Activated B cell treated with CpG ODN at 0.5 μM for 24 hours (primary cell): ENCODE results near the gene ANKMY1. TPM values are rescaled to one million over a fixed set of nuclear protein-coding genes. Genes with fewer than 3 reads are reported as not detected.
A peak's percentile ranks its signal among the peaks of the same experiment; 100 is the strongest.

Experiments used
- ATAC-seq: fragments of 200-7000 bp; cut with Tn5 transposase; one replicate; pipeline ENCODE4 v1.10.0; 2021; ENCODE audit warnings: low read depth, mild to moderate bottlenecking, moderate library complexity
- CTCF ChIA-PET: fragments of 350-600 bp; sonication (Branson Sonifier 250); formaldehyde crosslinking; loops from one replicate; lab custom pipeline; 2021; ENCODE audit warnings: antibody characterized with exemption; lab: Charles Lee
- POLR2A ChIA-PET: fragments of 350-600 bp; sonication (Branson Sonifier 250); formaldehyde crosslinking; loops from one replicate; lab custom pipeline; 2021; ENCODE audit warnings: antibody characterized with exemption; lab: Charles Lee
- DNase-seq: peaks from one replicate; pipeline ENCODE4 v3.0.0; 2022
- H3K27ac Mint-ChIP-seq: one replicate; pipeline ENCODE4 v1.8.0; 2020; ENCODE audit warnings: mixed read lengths
- H3K27me3 Mint-ChIP-seq: one replicate; pipeline ENCODE4 v1.8.0; 2021; ENCODE audit warnings: mixed read lengths
- H3K36me3 Mint-ChIP-seq: one replicate; pipeline ENCODE4 v1.8.0; 2021; ENCODE audit warnings: low read depth, mixed read lengths
- H3K4me1 Mint-ChIP-seq: one replicate; pipeline ENCODE4 v1.8.0; 2021; ENCODE audit warnings: mixed read lengths
- H3K4me3 Mint-ChIP-seq: one replicate; pipeline ENCODE4 v1.8.0; 2020; ENCODE audit warnings: mild to moderate bottlenecking, mixed read lengths
- H3K9me3 Mint-ChIP-seq: one replicate; pipeline ENCODE4 v1.8.0; 2020; ENCODE audit warnings: mixed read lengths
- intact Hi-C: fragments of 100-400 bp; cut with micrococcal nuclease; formaldehyde crosslinking; loops from one replicate; pipeline ENCODE4 v1.15.1; 2024
- total RNA-seq: library from RNA; stranded (reverse); gene quantifications from 2 replicates; pipeline ENCODE4 v1.2.3, GENCODE V29; 2022
- TF ChIP-seq, protein P1 (sequence below): fragments of 200-600 bp; IDR thresholded peaks from one replicate; pipeline ENCODE4 v1.8.0; 2022; ENCODE audit warnings: antibody characterized with exemption, mild to moderate bottlenecking

Gene ANKMY1
- total RNA-seq, 1 donor from 2014 or later = 40.4 TPM

DNA sequence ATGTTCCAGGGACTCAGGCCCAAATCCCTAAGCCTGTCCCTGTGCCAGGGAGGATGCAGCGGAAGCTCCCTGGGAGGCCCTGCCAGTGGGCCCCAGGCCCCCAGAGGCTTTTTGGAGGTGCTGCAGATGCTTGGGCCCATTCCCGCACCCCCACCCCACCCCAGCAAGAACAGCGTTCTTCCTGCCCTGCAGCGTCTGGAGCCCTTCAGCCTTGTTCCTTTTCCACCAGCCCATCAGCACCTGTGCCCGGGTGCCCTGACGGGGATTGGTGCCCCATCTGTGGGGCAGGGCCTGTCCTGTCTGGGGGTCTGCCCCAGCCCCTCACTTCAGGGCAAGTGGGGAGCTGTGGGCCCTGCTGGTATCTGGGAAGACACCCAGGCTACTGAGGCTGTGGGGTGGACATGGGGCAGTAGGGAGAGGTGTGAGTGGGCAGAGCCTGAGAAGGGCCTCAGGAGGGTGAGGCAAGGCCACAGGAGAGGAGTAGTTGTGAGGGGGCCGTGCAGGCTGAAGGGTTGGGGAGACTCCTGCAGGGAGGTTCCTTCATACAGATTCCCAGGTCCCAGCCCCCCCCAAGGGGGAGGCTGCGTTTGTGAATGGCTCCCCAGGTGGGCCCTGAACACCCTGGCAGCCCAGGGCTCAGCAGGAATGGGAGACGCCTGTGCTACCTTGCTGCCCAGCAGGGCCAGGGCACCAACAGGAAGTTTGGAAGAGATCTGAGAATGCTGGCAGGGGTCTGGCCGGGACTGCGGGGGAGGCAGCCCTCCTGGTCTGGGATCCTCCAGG is 12.9 kb upstream of the ANKMY1 start:
- Mint-ChIP-seq H3K27me3 (no peaks in the 10 kb centered on the region), H3K4me3 (no peak overlapping the region), H3K9me3 (no peaks in the 10 kb centered on the region), H3K4me1 (peaks cover 44% of the 10 kb centered on the region), H3K36me3 (peaks cover 22% of the 10 kb centered on the region), H3K27ac (no peak overlapping the region)
- intact Hi-C loops = no loop called here
- POLR2A ChIA-PET = interaction anchor here (1.1 to 12.0 kb wide), 3 partner anchors 10 to 16 kb away, joined by 3 to 536 read pairs (median 5); partner anchors contain the start of gene CAPN10
- CTCF ChIA-PET = no interaction called here
- ATAC-seq (no peak), DNase-seq (no peak)
- TF ChIP-seq, protein P1, sequence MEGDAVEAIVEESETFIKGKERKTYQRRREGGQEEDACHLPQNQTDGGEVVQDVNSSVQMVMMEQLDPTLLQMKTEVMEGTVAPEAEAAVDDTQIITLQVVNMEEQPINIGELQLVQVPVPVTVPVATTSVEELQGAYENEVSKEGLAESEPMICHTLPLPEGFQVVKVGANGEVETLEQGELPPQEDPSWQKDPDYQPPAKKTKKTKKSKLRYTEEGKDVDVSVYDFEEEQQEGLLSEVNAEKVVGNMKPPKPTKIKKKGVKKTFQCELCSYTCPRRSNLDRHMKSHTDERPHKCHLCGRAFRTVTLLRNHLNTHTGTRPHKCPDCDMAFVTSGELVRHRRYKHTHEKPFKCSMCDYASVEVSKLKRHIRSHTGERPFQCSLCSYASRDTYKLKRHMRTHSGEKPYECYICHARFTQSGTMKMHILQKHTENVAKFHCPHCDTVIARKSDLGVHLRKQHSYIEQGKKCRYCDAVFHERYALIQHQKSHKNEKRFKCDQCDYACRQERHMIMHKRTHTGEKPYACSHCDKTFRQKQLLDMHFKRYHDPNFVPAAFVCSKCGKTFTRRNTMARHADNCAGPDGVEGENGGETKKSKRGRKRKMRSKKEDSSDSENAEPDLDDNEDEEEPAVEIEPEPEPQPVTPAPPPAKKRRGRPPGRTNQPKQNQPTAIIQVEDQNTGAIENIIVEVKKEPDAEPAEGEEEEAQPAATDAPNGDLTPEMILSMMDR = no peak

DNA sequence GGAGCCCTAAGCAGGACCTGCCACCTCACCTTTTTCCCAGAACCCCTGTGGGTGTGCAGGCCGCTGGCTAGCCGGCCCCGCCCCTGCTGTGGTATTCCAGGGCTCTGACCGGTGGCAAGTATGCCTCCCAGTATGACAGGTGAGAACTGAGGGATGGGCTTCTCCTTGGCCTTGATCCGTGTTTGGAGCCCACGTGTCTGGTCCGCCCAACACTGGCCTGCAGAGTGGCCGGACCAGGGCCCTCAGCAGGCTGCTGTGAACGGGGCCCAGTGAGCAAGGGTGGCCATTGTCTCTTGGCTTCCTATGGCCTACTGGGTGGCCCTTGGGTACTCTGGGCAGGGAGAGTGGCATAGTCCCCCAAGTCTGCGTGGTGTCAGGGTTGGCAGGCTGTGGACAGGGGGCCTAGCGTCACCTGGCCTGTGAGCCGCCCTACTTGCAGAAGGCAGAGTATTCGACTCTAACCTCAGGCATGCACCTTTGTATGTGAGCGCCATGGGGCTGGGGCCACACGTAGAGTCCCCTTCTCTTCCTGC is 12.3 kb upstream of the ANKMY1 start:
- H3K36me3 Mint-ChIP-seq = peaks cover 15% of the 10 kb centered on the region
- ChIA-PET POLR2A (interaction anchor here (1.1 to 12.0 kb wide), 2 partner anchors 9 to 17 kb away, joined by 5 to 536 read pairs; partner anchors contain the start of gene CAPN10), CTCF (interaction anchor here (2.1 kb wide), 1 partner anchor 16 kb away, joined by 15 read pairs; the partner anchor contains the start of gene CAPN10)
- intact Hi-C loops = loop anchor here (5.0 to 10.0 kb wide), 7 partner anchors 535 to 1312 kb away; partner anchors contain the start of genes D2HGDH, HDAC4, MTERF4 and STK25
- peaks cover 51% of the 10 kb centered on the region for H3K4me1 Mint-ChIP-seq
- no peaks in the 10 kb centered on the region for H3K9me3 Mint-ChIP-seq
- no peaks in the 10 kb centered on the region for H3K27me3 Mint-ChIP-seq
- H3K27ac Mint-ChIP-seq = no peak overlapping the region
- H3K4me3 Mint-ChIP-seq = peak overlapping the region; percentile 32
- TF ChIP-seq, protein P1 = no peak
- ATAC-seq = no peak
- DNase-seq = peak; percentile 14

DNA sequence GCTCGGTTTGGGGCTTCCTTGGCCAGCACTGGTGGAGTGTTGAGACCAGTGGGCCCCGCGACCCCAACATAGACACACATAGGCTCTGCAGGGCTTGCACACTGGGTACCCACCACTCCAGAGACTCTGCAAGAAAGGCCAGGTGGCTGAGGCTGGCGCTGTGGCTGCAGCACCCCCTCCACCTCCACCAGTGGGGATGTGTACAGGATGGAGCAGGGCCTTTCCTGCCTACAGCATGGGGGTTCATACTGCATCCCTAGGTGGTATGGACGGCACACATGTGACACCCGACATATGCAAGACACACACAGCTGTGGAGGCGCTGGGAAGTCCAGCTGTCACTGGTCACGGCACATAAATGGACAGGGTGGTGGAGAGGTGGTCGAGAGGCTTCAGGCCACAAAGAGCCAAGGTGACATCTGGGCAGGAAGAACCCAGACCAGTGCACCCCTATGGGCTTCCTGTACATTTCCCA is 11.8 kb upstream of the ANKMY1 start:
- no peak for ATAC-seq
- Mint-ChIP-seq H3K27ac (peak overlapping the region; percentile 41), H3K4me3 (peak overlapping the region; percentile 85), H3K27me3 (no peaks in the 10 kb centered on the region), H3K4me1 (peaks cover 56% of the 10 kb centered on the region), H3K36me3 (peaks cover 13% of the 10 kb centered on the region), H3K9me3 (no peaks in the 10 kb centered on the region)
- TF ChIP-seq, protein P1 = no peak
- DNase-seq = peak; percentile 14
- ChIA-PET CTCF (interaction anchor here (1.1 to 2.1 kb wide), 3 partner anchors 10 to 56 kb away, joined by 4 to 15 read pairs (median 10); partner anchors contain the start of gene CAPN10), POLR2A (interaction anchor here (1.1 to 12.0 kb wide), 3 partner anchors 9 to 17 kb away, joined by 5 to 536 read pairs (median 7); partner anchors contain the start of gene CAPN10)
- intact Hi-C loops = loop anchor here (5.0 to 10.0 kb wide), 7 partner anchors 535 to 1313 kb away; partner anchors contain the start of genes D2HGDH, HDAC4, MTERF4 and STK25

DNA sequence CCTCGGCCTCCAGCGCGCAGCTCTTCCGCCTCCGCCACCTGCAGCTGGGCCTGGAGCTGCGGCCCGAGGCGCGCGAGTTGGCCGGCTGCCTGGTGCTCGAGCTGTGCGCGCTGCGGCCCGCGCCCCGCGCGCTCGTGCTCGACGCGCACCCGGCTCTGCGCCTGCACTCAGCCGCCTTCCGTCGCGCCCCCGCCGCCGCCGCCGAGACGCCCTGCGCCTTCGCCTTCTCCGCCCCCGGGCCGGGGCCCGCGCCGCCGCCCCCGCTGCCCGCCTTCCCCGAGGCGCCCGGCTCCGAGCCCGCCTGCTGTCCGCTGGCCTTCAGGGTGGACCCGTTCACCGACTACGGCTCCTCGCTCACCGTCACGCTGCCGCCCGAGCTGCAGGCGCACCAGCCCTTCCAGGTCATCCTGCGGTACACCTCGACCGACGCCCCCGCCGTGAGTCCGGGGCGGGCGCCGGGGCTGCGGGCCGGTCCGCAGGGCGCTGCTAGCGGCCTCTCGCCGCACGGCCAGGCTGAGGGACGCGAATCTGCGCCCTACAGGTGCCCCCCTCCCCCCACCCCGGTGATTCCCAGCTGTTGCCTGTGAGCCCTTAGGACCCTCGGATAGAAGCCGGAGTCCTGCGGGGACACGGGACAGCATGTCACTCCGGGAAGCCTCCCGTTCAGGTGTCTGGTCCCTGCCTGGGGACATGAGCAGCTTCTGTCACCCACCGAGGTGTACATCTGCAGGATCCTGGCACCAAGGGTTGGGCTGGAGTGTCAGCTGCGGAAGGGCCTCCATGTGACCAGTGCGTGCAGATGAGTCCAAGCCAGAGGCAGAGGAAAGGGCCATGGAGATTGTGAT is 11.1 kb upstream of the ANKMY1 start:
- ATAC-seq (peak; percentile 6), DNase-seq (peak; percentile 61)

More for the DNA sequence above, 11.1 kb upstream of the ANKMY1 start:
- peaks cover 16% of the 10 kb centered on the region for H3K36me3 Mint-ChIP-seq
- no peaks in the 10 kb centered on the region for H3K9me3 Mint-ChIP-seq
- peak overlapping the region; percentile 85 for H3K4me3 Mint-ChIP-seq
- ChIA-PET POLR2A (interaction anchor here (1.3 to 12.0 kb wide), 2 partner anchors 8 to 18 kb away, joined by 7 to 536 read pairs; partner anchors contain the start of gene CAPN10), CTCF (interaction anchor here (1.0 to 2.1 kb wide), 4 partner anchors 11 to 55 kb away, joined by 3 to 15 read pairs (median 7); partner anchors contain the start of gene CAPN10)
- no peaks in the 10 kb centered on the region for H3K27me3 Mint-ChIP-seq
- peak overlapping the region; percentile 72 for H3K27ac Mint-ChIP-seq
- intact Hi-C loops = loop anchor here (1.0 to 10.0 kb wide), 8 partner anchors 9 to 1313 kb away; partner anchors contain the start of genes D2HGDH, DUSP28, HDAC4 and MTERF4
- H3K4me1 Mint-ChIP-seq = peaks cover 63% of the 10 kb centered on the region
- TF ChIP-seq, protein P1 = no peak
